ENCODE results near the gene SLC22A2. TPM values are rescaled to one million over a fixed set of nuclear protein-coding genes. Genes with fewer than 3 reads are reported as not detected.

The SLC22A2 gene
- total RNA-seq, 1 donor from 2014 or later, result 0.82 TPM

- DNase-seq (ENCODE audit: low spot score in 2 of 2), result no peak
- FAIRE-seq, result no peak
These were observed 84.7 kb downstream of the SLC22A2 start for GRCh38 chr6:160173806-160174527.

- DNase-seq (ENCODE audit: low spot score in 2 of 2) (no peak), FAIRE-seq (no peak)
These were observed 85.9 kb downstream of the SLC22A2 start for GRCh38 chr6:160172704-160173103.

- DNase-seq (ENCODE audit: low spot score in 2 of 2) (no peak), FAIRE-seq (no peak)
These were observed 88.5 kb downstream of the SLC22A2 start for GRCh38 chr6:160170018-160170680.

GRCh38 chr6:160167604-160168399 lies 90.8 kb downstream of the SLC22A2 start:
- no peak for DNase-seq (ENCODE audit: low spot score in 2 of 2)
- no peak for FAIRE-seq

Other genes starting within 250 kb of the SLC22A2 start
- gene SLC22A1, start 137.0 kb downstream of the SLC22A2 start, total RNA-seq, result not detected
- 3.3 TPM for gene SLC22A3, start 89.6 kb upstream of the SLC22A2 start, total RNA-seq